C4-2B (cell line): ENCODE data around the gene KLK12.

Experiments used
- CTCF ChIP-seq: fragments of 450-650 bp; conservative IDR thresholded peaks from 2 replicates; pipeline ENCODE4 v1.5.1; 2017; ENCODE audit warnings: mild to moderate bottlenecking
- ZFX ChIP-seq: fragments of 450-650 bp; IDR thresholded peaks from 2 replicates; pipeline ENCODE4 v1.6.1; 2017

- TF ChIP-seq CTCF (no peak), ZFX (no peak)
Measured at GRCh38 chr19:51001515-51001914, 33.3 kb downstream of the KLK12 start, which contains the start of gene KLK8.
